PC-9 (cell line): ENCODE results near the gene DPF1. TPM values are rescaled to one million over a fixed set of nuclear protein-coding genes. Genes with fewer than 3 reads are reported as not detected.

ENCODE experiments used
- BruUV-seq: library from RNA; stranded (reverse); fragments of 400-500 nt; replicated peaks from 2 replicates; lab custom pipeline; 2021; lab: Mats Ljungman, UMichigan
- CTCF ChIA-PET: fragments of 300-600 bp; sonication (Branson Sonifier 250); formaldehyde crosslinking; loops from one replicate; lab custom pipeline; 2022; ENCODE audit warnings: antibody characterized with exemption; lab: Charles Lee
- POLR2A ChIA-PET: fragments of 300-600 bp; sonication (Branson Sonifier 250); formaldehyde crosslinking; loops from one replicate; lab custom pipeline; 2022; ENCODE audit warnings: antibody characterized with exemption; ENCODE audit not compliant: unreplicated experiment; lab: Charles Lee
- DNase-seq, 2 experiments: peaks; one replicate each; pipeline versions ENCODE4 v3.0.0 to v3.0.0-alpha.2; 2015 to 2022; ENCODE audit warnings: mixed read lengths in 1 of 2
- H2AFZ ChIP-seq: fragments of 200-600 bp; sonication (generic); 2 replicates; pipeline ENCODE4 v1.8.1; 2017; ENCODE audit warnings: antibody characterized with exemption
- H3F3A ChIP-seq: fragments of 200-600 bp; sonication (generic); 2 replicates; pipeline ENCODE4 v1.8.1; 2017; ENCODE audit warnings: antibody characterized with exemption, mild to moderate bottlenecking, low read depth; ENCODE audit not compliant: insufficient read depth
- H3K27ac ChIP-seq: fragments of 200-600 bp; sonication (generic); 2 replicates; pipeline ENCODE4 v1.6.1; 2016; ENCODE audit warnings: mixed run types
- H3K27me3 ChIP-seq: fragments of 200-600 bp; sonication (generic); 2 replicates; pipeline ENCODE4 v1.6.1; 2016; ENCODE audit warnings: low read depth, mixed run types; ENCODE audit not compliant: insufficient read depth
- H3K36me3 ChIP-seq: fragments of 200-600 bp; sonication (generic); 2 replicates; pipeline ENCODE4 v1.6.1; 2016; ENCODE audit warnings: low read depth, mixed run types
- H3K4me1 ChIP-seq: fragments of 200-600 bp; sonication (generic); replicated peaks from 2 replicates; pipeline ENCODE4 v1.6.1; 2016; ENCODE audit warnings: mixed run types; ENCODE audit not compliant: insufficient read depth
- H3K4me2 ChIP-seq: fragments of 200-600 bp; sonication (generic); 2 replicates; pipeline ENCODE4 v1.6.1; 2017; ENCODE audit warnings: mixed run types
- H3K4me3 ChIP-seq: fragments of 200-600 bp; sonication (generic); 2 replicates; pipeline ENCODE4 v1.6.1; 2016; ENCODE audit warnings: mixed run types
- H3K79me2 ChIP-seq: fragments of 200-600 bp; sonication (generic); 2 replicates; pipeline ENCODE4 v1.6.1; 2017; ENCODE audit warnings: low read depth, mixed run types
- H3K9me2 ChIP-seq: fragments of 200-600 bp; sonication (generic); 2 replicates; pipeline ENCODE4 v1.8.1; 2017; ENCODE audit warnings: mild to moderate bottlenecking; ENCODE audit not compliant: insufficient read depth
- H3K9me3 ChIP-seq: fragments of 200-600 bp; sonication (generic); 2 replicates; pipeline ENCODE4 v1.8.1; 2016; ENCODE audit warnings: low read depth; ENCODE audit not compliant: insufficient read depth
- H4K20me1 ChIP-seq: fragments of 200-600 bp; sonication (generic); 2 replicates; pipeline ENCODE4 v1.8.1; 2017; ENCODE audit not compliant: insufficient read depth
- CTCF ChIP-seq: fragments of 200-600 bp; sonication (generic); conservative IDR thresholded peaks from 2 replicates; pipeline ENCODE4 v1.6.1; 2017; ENCODE audit warnings: mixed run types, antibody characterized with exemption, mild to moderate bottlenecking, moderate library complexity
- EZH2 ChIP-seq: fragments of 200-600 bp; sonication (generic); IDR thresholded peaks from 2 replicates; pipeline ENCODE4 v1.8.0; 2017; ENCODE audit warnings: antibody characterized with exemption, low read depth
- intact Hi-C: fragments of 100-400 bp; cut with micrococcal nuclease; formaldehyde crosslinking; loops from one replicate; pipeline ENCODE4 v1.10.0; 2022; ENCODE audit not compliant: unreplicated experiment
- total RNA-seq: library from RNA; stranded (reverse); gene quantifications from 2 replicates; pipeline ENCODE4 v1.2.3, GENCODE V29; 2021

Gene DPF1
- total RNA-seq, 1 experiment from 2014 or later: 0.81 TPM

- H3K27ac ChIP-seq: no peak overlapping the region
- no peaks in the 10 kb centered on the region for H3K9me2 ChIP-seq
- H3F3A ChIP-seq: peaks cover 17% of the 10 kb centered on the region; the same call in 1 of the 2 replicates
- ChIA-PET POLR2A (no interaction called here), CTCF (interaction anchor here (0.6 to 0.7 kb wide), 3 partner anchors 21 to 350 kb away, joined by 6 to 10 read pairs (median 9); no protein-coding TSS in a partner anchor)
- peaks cover 9% of the 10 kb centered on the region for H3K4me1 ChIP-seq
- intact Hi-C loops: loop anchor here (2.0 kb wide), 1 partner anchor 18 kb away; the partner anchor contains the start of gene SPINT2
- TF ChIP-seq EZH2 (no peak), CTCF (no peak)
- no peak overlapping the region for H2AFZ ChIP-seq
- no peaks in the 10 kb centered on the region for H3K36me3 ChIP-seq
- no peaks in the 10 kb centered on the region for H4K20me1 ChIP-seq
- no peak for DNase-seq
- no TSS peak for BruUV-seq
- H3K9me3 ChIP-seq: no peaks in the 10 kb centered on the region
- H3K4me2 ChIP-seq: no peak overlapping the region
- no peak overlapping the region for H3K4me3 ChIP-seq
- no peaks in the 10 kb centered on the region for H3K27me3 ChIP-seq
- H3K79me2 ChIP-seq: no peaks in the 10 kb centered on the region
Observed at GRCh38 chr19:38247126-38247525, 23.1 kb upstream of the DPF1 start.

GRCh38 chr19:38245826-38246498 is 21.9 kb upstream of the DPF1 start:
- POLR2A ChIA-PET: interaction anchor here (0.6 to 0.8 kb wide), 2 partner anchors 60 to 91 kb away, joined by 4 to 10 read pairs; no protein-coding TSS in a partner anchor
- peaks cover 7% of the 10 kb centered on the region for H3K4me1 ChIP-seq
- CTCF ChIA-PET: interaction anchor here (0.6 kb wide), 1 partner anchor 199 kb away, joined by 16 read pairs; no protein-coding TSS in a partner anchor
- no peak overlapping the region for H3K27ac ChIP-seq
- H3F3A ChIP-seq: peaks cover 17% of the 10 kb centered on the region; the same call in 1 of the 2 replicates
- H3K36me3 ChIP-seq: no peaks in the 10 kb centered on the region
- no peaks in the 10 kb centered on the region for H3K9me2 ChIP-seq
- no peaks in the 10 kb centered on the region for H4K20me1 ChIP-seq
- H3K79me2 ChIP-seq: no peaks in the 10 kb centered on the region
- H3K9me3 ChIP-seq: no peaks in the 10 kb centered on the region
- no peak overlapping the region for H3K4me3 ChIP-seq
- TF ChIP-seq CTCF: no peak
- TF ChIP-seq EZH2: no peak
- H2AFZ ChIP-seq: no peak overlapping the region
- BruUV-seq: no TSS peak
- H3K4me2 ChIP-seq: no peak overlapping the region
- intact Hi-C loops: loop anchor here (2.0 kb wide), 2 partner anchors 19 to 59 kb away; partner anchors contain the start of genes C19orf33 and SPINT2
- DNase-seq: no peak
- no peaks in the 10 kb centered on the region for H3K27me3 ChIP-seq

DNA sequence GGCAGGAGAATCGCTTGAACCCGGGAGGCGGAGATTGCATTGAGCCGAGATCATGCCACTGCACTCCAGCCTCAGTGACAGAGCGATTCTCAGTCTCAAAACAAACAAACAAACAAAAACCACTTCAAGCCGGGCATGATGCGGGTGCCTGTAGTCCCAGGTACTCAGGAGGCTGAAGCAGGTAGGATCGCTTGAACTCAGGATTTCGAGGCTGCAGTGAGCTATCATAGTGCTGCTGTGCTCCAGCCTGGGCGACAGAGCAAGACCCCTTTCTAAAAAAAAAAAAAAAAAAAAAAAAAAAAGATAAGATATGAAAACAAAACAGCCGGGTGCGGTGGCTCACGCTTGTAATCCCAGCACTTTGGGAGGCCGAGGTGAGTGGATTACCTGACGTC is 19.3 kb upstream of the DPF1 start:
- Histone ChIP-seq H3K27me3 (no peaks in the 10 kb centered on the region), H3K36me3 (no peaks in the 10 kb centered on the region), H3K79me2 (no peaks in the 10 kb centered on the region), H3K4me2 (peak overlapping the region; percentile 78), H3F3A (peaks cover 17% of the 10 kb centered on the region; the same call in 1 of the 2 replicates), H4K20me1 (no peaks in the 10 kb centered on the region), H2AFZ (peak overlapping the region; percentile 84), H3K9me2 (no peaks in the 10 kb centered on the region), H3K27ac (no peak overlapping the region), H3K4me1 (no peaks in the 10 kb centered on the region), H3K9me3 (no peaks in the 10 kb centered on the region), H3K4me3 (peak overlapping the region; percentile 53; the same call in 1 of the 2 replicates)
- no peak for DNase-seq
- intact Hi-C loops: loop anchor here (5.0 kb wide), 1 partner anchor 74 kb away; the partner anchor contains the start of genes KCNK6 and YIF1B
- POLR2A ChIA-PET: no interaction called here
- CTCF ChIA-PET: interaction anchor here (0.6 to 1.9 kb wide), 10 partner anchors 10 to 407 kb away, joined by 3 to 18 read pairs (median 3); partner anchors contain the start of gene CATSPERG
- BruUV-seq: no TSS peak
- TF ChIP-seq CTCF (no peak), EZH2 (no peak)
